ENCODE measurements around the gene GSTA4.
"Not testable (repeated sequence)": the region's sequence is repeated elsewhere in the genome, so short reads cannot be mapped to it uniquely, and the experiment has no call there.

- not testable (repeated sequence) for TF ChIP-seq CTCF, POLR2A (IDR thresholded peaks at IDR 0.05)
Observed at GRCh38 chr6:52960211-52960610, 34.9 kb downstream of the GSTA4 start.

All from heart left ventricle (tissue), 13 donors.